Measurements from ENCODE around the gene SYNGR3. TPM values are rescaled to one million over a fixed set of nuclear protein-coding genes. Genes with fewer than 3 reads are reported as not detected.
"Not testable (repeated sequence)": the region's sequence is repeated elsewhere in the genome, so short reads cannot be mapped to it uniquely, and the experiment has no call there.

SYNGR3 gene
- total RNA-seq, 1 experiment from 2014 or later = 1.8 TPM

DNA sequence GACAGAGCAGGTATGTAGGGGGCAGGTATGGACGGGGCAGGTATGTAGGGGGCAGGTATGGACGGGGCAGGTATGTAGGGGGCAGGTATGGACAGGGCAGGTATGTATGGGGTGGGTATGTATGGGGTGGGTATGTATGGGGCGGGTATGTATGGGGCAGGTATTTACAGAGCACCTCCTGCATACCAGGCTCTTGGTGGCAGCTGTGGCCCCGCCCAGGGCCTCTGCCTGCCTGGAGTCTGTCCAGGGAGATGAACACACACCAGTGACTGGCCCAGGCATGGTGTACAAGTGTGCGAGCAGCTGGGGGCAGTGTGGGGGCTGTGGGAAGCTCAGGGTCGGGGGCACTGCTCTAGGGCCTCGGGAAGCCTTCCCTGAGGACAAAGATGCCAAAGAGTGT is 39.7 kb upstream of the SYNGR3 start:
- DNase-seq (ENCODE audit: low read depth in 1 of 2, low spot score in 2 of 2) = no peak
- H3K27ac ChIP-seq = no peak overlapping the region
- no peaks in the 10 kb centered on the region for H3K36me3 ChIP-seq
- no peaks in the 10 kb centered on the region for H3K9me3 ChIP-seq (replicated peaks)
- H3K27me3 ChIP-seq (replicated peaks) = no peaks in the 10 kb centered on the region
- H3K4me1 ChIP-seq (replicated peaks) = no peaks in the 10 kb centered on the region
- no peak overlapping the region for H3K4me3 ChIP-seq

DNA sequence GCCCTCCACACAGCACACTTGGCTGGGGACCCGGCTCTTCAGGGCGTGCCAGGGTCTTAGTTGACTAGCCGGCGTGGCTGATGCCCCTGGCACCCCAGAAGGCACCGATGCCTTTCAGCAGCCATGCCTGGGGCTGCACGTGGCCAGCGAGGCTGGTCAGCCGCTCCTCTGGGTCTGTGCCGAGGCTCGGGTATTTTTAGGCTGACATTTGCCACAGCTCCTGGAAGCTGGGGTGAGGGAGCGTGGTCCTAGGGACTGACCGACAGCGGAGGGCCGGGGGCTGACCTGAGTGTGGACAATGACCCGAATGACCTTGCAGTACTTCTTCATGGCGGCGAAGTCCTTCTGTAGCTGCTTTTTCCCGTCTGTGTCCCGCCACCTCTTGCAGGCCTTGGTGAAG is 39.2 kb upstream of the SYNGR3 start:
- Histone ChIP-seq H3K9me3 (replicated peaks) (no peaks in the 10 kb centered on the region), H3K4me3 (no peak overlapping the region), H3K36me3 (no peaks in the 10 kb centered on the region), H3K27me3 (replicated peaks) (no peaks in the 10 kb centered on the region), H3K27ac (no peak overlapping the region), H3K4me1 (replicated peaks) (no peaks in the 10 kb centered on the region)
- DNase-seq (ENCODE audit: low read depth in 1 of 2, low spot score in 2 of 2) = no peak

DNA sequence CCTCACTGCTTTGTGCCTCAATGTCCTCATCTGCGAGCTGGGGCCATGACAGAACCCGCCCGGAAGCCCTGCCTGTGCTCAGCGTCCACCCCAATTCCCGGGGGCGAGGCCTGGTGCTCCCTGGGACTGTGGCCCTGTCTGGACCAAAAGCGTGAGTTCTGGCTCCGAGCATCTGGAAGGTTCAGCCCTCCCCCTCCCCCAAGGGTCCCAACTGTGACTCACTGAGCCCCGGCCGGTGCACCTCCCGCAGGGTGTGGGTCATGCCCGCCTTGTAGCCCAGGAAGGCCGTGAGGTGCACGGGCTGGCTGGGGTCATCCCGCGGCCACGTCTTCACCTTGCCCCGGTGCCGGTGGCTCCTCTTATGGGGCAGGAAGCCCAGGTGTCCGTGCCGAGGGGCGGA is 36.0 kb upstream of the SYNGR3 start:
- Histone ChIP-seq H3K27me3 (replicated peaks) (no peaks in the 10 kb centered on the region), H3K27ac (no peak overlapping the region), H3K36me3 (no peaks in the 10 kb centered on the region), H3K9me3 (replicated peaks) (no peaks in the 10 kb centered on the region), H3K4me1 (replicated peaks) (peaks cover under 1% of the 10 kb centered on the region; the same call in 1 of the 2 replicates), H3K4me3 (no peak overlapping the region)
- no peak for DNase-seq (ENCODE audit: low read depth in 1 of 2, low spot score in 2 of 2)

DNA sequence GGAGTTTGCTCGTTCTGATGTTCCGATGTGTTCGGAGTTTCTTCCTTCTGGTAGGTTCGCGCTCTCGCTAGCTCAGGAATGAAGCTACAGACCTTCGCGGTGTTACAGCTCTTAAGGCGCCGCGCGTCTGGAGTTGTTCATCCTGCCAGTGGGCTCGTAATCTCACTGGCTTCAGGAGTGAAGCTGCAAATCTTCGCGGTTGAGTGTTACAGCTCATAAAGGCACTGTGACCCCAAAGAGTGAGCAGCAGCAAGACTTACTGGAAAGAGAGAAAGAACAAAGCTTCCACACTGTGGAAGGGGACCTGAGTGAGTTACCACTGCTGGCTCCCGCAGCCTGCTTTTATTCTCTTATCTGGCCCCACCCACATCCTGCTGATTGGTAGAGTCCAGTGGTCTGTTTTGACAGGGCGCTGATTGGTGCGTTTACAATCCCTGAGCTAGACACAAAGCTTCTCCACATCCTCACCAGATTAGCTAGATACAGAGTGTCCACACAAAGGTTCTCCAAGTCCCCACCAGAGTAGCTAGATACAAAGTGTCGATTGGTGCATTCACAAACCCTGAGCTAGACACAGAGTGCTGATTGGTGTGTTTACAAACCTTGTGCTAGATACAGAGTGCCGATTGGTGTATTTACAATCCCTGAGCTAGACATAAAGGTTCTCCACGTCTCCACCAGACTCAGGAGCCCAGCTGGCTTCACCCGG is 32.2 kb upstream of the SYNGR3 start:
- peaks cover 20% of the 10 kb centered on the region for H3K4me1 ChIP-seq (replicated peaks)
- not testable (repeated sequence) for H3K4me3 ChIP-seq; H3K27ac ChIP-seq; H3K27me3 ChIP-seq (replicated peaks); DNase-seq (ENCODE audit: low read depth in 1 of 2, low spot score in 2 of 2); H3K9me3 ChIP-seq (replicated peaks)
- peaks cover 27% of the 10 kb centered on the region for H3K36me3 ChIP-seq

DNA sequence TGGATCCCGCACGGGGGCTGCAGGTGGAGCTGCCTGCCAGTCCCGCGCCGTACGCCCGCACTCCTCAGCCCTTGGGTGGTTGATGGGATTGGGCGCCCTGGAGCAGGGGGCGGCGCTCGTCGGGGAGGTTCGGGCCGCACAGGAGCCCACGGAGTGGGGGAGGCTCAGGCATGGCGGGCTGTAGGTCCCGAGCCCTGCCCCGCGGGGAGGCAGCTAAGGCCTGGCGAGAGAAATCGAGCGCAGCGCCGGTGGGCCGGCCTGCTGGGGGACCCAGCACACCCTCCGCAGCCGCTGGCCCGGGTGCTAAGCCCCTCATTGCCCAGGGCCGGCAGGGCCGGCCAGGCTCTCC is 31.7 kb upstream of the SYNGR3 start:
- H3K9me3 ChIP-seq (replicated peaks) = not testable (repeated sequence)

DNA sequence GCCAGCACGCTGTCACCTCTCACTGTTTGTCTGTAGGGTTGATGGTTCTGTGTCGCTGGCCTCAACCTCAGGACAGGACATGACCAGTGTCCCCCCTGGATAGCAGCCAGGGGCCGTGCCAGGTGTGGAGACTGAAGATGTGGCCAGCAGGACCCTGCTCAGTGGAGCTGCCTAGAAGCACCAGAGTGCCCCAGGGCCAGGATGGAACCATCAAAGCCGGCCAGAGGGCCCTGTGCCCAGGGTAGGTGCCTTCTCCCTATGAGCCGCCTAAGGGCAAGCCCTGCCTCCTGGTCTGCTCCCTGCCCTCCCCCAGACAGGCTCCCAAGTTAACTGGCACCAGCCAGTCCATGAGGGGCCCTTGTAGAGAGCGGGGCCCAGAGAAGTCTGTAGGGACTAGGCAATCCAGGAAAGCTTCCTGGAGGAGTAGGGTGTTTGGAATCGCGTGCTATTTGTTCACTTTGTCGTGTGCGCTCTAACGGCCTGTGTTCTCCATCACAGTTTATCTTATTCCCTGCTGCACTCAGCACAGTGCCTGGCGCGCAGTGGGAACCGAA is 31.0 kb upstream of the SYNGR3 start:
- H3K4me1 ChIP-seq (replicated peaks) = peaks cover 32% of the 10 kb centered on the region
- peak overlapping the region; percentile 67 for H3K4me3 ChIP-seq
- peaks cover 39% of the 10 kb centered on the region for H3K36me3 ChIP-seq
- no peaks in the 10 kb centered on the region for H3K27me3 ChIP-seq (replicated peaks)
- DNase-seq (ENCODE audit: low read depth in 1 of 2, low spot score in 2 of 2) = no peak
- no peak overlapping the region for H3K27ac ChIP-seq
- no peaks in the 10 kb centered on the region for H3K9me3 ChIP-seq (replicated peaks)

More for the DNA sequence above, 31.7 kb upstream of the SYNGR3 start:
- not testable (repeated sequence) for DNase-seq (ENCODE audit: low read depth in 1 of 2, low spot score in 2 of 2); H3K4me3 ChIP-seq; H3K27ac ChIP-seq; H3K27me3 ChIP-seq (replicated peaks)
- Histone ChIP-seq H3K36me3 (peaks cover 32% of the 10 kb centered on the region), H3K4me1 (replicated peaks) (peaks cover 25% of the 10 kb centered on the region)

DNA sequence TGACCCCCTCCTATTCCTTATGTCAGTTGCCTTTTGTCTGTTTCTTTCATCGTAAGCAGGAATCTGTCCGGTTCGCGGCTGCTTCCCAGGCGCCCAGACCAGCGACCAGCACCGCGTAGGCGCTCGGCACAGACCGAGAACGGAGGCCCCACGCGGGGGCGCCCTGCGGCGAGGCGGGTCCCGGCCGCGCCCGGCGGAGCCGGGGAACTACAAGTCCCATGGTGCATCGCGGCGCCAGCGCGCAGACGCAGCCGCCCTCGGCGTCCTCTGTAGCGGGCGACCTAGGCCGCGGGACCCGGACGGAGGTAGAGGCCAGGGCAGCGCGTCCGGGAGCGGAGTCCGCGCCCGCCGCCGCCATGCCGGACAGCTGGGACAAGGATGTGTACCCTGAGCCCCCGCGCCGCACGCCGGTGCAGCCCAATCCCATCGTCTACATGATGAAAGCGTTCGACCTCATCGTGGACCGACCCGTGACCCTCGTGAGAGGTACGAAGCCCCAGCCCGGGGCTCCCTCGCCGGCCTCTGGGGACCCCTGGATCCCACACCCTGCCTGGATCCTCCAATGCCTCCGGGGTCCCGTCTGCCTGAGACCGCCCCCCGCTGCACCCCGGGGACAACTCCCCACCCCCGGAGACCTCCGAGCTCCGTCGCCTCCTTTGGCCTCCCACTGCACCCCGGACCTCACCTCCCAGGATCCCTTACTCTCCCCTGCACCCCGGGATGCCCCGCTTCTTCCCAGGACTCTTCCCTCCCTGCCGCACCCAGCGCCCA is 30.3 kb upstream of the SYNGR3 start, which contains the start of gene NDUFB10:
NDUFB10 (plus strand) TSS at position 270 of the 771 bp plus-strand sequence; CDS start at position 357, 87 bp downstream.
- Histone ChIP-seq H3K4me1 (replicated peaks) (peaks cover 32% of the 10 kb centered on the region), H3K27me3 (replicated peaks) (no peaks in the 10 kb centered on the region), H3K4me3 (peak within 1 kb of the TSS; percentile 67), H3K27ac (peak within 1 kb of the TSS; percentile 1; the same call in 1 of the 2 replicates), H3K9me3 (replicated peaks) (no peaks in the 10 kb centered on the region), H3K36me3 (peaks cover 46% of the 10 kb centered on the region)
- peak; percentile 85 to 94 for DNase-seq (ENCODE audit: low read depth in 1 of 2, low spot score in 2 of 2)

DNA sequence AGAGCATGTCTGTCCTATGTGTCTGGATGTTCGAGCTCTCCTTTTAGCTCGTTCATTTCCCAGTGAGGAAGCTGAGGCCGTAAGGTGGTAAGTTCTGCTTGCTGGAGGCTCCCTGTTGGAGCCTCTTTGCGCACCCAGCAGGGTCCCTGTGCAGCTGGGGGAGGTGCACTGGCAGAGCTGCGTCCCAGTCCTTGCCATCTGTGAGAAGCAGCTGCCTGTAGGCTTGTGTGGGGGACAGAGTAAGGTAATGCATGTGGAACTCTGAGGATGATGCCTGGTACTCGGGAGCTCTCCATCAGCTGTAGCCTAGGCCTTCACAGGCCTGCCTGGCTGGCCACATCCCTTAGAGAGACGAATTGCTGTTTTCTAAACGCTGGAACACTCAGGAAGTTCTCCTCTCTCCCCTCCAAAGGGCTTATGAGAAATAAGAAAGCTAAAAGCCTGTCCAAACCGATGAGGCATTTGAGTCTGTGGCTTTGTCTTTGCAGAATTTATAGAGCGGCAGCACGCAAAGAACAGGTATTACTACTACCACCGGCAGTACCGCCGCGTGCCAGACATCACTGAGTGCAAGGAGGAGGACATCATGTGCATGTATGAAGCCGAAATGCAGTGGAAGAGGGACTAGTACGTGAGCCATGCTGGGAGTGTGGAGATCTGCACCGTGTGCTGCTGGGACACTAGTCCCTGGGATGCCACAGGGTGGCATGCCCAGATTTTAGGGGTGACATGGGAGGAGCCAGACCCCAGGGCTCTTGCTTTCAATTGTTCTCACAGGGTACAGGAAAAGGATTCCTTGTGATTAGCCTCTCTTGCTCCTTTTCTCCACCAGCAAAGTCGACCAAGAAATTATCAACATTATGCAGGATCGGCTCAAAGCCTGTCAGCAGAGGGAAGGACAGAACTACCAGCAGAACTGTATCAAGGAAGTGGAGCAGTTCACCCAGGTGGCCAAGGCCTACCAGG is 28.8 kb upstream of the SYNGR3 start:
- Histone ChIP-seq H3K27me3 (replicated peaks) (no peaks in the 10 kb centered on the region), H3K4me1 (replicated peaks) (peaks cover 38% of the 10 kb centered on the region), H3K9me3 (replicated peaks) (no peaks in the 10 kb centered on the region), H3K4me3 (peak overlapping the region; percentile 67), H3K27ac (no peak overlapping the region), H3K36me3 (peaks cover 57% of the 10 kb centered on the region)
- DNase-seq (ENCODE audit: low read depth in 1 of 2, low spot score in 2 of 2) = peak in 1 of 2 experiments; percentile 36

DNA sequence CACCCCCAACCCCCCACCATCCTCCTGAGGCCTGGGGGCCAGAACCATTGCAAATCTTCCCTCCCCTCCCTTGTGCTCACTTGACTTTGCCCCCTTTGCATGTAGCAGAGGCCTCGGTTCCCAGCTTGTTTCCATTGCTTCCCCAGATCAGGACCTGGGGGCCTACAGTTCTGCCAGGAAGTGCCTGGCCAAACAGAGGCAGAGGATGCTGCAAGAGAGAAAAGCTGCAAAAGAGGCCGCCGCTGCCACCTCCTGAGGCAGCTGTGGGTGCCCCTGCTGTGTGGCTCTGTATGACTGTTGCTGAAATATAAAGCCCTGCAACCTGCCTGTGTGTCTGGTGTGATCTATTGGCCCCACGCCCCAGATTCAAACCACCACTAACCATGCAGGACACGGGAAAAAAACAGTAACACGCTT is 28.1 kb upstream of the SYNGR3 start:
- H3K27ac ChIP-seq = no peak overlapping the region
- H3K27me3 ChIP-seq (replicated peaks) = no peaks in the 10 kb centered on the region
- no peak for DNase-seq (ENCODE audit: low read depth in 1 of 2, low spot score in 2 of 2)
- no peaks in the 10 kb centered on the region for H3K9me3 ChIP-seq (replicated peaks)
- H3K4me1 ChIP-seq (replicated peaks) = peaks cover 39% of the 10 kb centered on the region
- no peak overlapping the region for H3K4me3 ChIP-seq
- peaks cover 64% of the 10 kb centered on the region for H3K36me3 ChIP-seq

DNA sequence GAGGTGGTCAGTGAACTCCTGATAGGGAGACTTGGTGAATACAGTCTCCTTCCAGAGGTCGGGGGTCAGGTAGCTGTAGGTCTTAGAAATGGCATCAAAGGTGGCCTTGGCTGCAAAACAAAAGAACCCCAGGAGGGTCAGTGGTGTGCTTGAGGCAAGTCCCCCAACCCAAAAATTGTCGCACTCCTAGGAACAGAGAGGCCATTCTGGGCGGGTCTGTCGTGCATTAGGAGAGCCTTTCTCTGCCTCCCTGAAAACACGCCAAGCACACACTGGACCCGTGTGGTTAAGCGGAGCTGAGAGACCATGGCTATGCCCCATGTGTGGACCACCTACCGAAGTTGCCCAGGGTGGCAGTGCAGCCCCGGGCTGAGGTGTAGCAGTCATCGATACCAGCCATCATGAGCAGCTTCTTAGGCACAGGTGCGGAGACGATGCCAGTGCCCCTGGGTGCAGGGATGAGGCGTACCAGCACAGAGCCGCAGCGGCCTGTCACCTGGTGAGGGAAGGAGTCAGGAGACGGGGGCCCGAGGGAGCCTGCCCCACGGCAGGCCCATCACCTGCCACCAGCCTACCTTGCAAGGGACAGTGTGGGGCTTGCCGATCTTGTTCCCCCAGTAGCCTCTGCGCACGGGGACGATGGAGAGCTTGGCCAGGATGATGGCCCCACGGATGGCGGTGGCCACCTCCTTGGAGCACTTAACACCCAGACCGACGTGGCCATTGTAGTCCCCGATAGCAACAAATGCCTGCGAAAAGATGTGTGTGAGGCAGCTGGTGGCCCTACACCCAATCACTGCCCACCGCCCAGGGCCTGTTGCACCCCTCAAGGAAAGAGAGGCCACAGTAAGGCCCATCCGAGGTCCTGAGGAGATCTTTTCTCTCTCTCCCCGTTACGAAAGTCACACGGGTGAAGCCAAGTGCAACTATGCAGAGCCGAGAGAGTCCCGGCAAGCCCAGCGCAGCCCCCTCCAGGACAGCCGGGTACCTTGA is 27.3 kb upstream of the SYNGR3 start:
- not testable (repeated sequence) for DNase-seq (ENCODE audit: low read depth in 1 of 2, low spot score in 2 of 2); H3K9me3 ChIP-seq (replicated peaks); H3K27me3 ChIP-seq (replicated peaks); H3K27ac ChIP-seq
- Histone ChIP-seq H3K4me1 (replicated peaks) (peaks cover 39% of the 10 kb centered on the region), H3K36me3 (peaks cover 69% of the 10 kb centered on the region), H3K4me3 (peak overlapping the region; percentile 88; the same call in 1 of the 2 replicates)

DNA sequence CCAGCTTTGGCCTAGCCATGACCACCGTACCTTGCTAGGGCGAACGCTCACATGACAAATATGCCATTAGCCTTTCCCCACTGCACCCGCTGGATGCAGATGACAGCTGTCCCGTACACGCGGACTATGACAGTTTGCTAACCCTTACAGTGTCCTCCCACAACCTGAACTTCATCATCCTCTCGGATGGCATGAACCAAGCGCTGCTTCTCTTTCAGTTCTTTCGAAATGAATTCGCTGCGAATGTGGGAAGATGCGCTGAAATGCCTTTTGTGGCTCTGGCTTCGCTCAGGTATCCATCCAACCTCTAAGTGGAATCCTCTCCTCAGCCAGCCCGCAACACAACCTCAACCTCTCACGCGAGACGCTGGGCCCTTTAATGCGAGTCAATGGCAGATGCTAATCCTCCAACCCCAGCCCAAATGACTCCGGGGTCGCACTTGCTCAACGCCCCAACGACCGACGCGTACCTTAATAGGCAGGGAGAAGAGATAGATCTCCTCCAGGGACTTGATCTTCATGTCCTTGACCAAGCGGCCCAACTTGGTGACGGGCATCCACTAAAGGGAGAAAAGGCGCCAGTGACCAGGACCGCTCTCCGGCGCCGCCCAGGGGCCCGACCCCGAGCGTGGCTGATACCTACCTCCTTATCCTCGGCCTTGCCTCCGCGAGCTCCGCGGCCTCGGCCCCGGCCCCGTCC is 25.8 kb upstream of the SYNGR3 start:
- Histone ChIP-seq H3K36me3 (peaks cover 69% of the 10 kb centered on the region), H3K27ac (peak overlapping the region; percentile 85)
- DNase-seq (ENCODE audit: low read depth in 1 of 2, low spot score in 2 of 2) = peak in 1 of 2 experiments; percentile 40

More for the DNA sequence above, 25.8 kb upstream of the SYNGR3 start:
- Histone ChIP-seq H3K4me1 (replicated peaks) (peaks cover 36% of the 10 kb centered on the region), H3K27me3 (replicated peaks) (no peaks in the 10 kb centered on the region), H3K9me3 (replicated peaks) (no peaks in the 10 kb centered on the region), H3K4me3 (peak overlapping the region; percentile 88)

Measured in SJSA1 (cell line).